IMR-90 (cell line): ENCODE data around the gene ARHGAP10. TPM values are rescaled to one million over a fixed set of nuclear protein-coding genes. Genes with fewer than 3 reads are reported as not detected.

Experiments used
- ATAC-seq: fragments of 200-7000 bp; cut with Tn5 transposase; 2 replicates; pipeline ENCODE4 v1.9.1; 2020; ENCODE audit warnings: low read depth, mild to moderate bottlenecking, moderate library complexity
- BruUV-seq: library from RNA; stranded (reverse); fragments of 400-500 nt; replicated peaks from 2 replicates; lab custom pipeline; 2021; lab: Mats Ljungman, UMichigan
- CTCF ChIA-PET: fragments of 300-600 bp; formaldehyde crosslinking; extraction: SDS; loops from one replicate; lab custom pipeline; 2021; ENCODE audit warnings: antibody characterized with exemption; lab: Yijun Ruan, JAX
- POLR2A ChIA-PET: fragments of 300-600 bp; sonication (Branson Sonifier 250); formaldehyde crosslinking; loops from one replicate; lab custom pipeline; 2022; ENCODE audit warnings: antibody characterized with exemption; ENCODE audit not compliant: unreplicated experiment; lab: Charles Lee
- DNase-seq: peaks from one replicate; pipeline ENCODE4 v3.0.0; 2013
- H2AFZ ChIP-seq: replicated peaks from 2 replicates; pipeline ENCODE3; 2013; ENCODE audit warnings: low read length, mild to moderate bottlenecking; ENCODE audit not compliant: poor library complexity
- H2AK5ac ChIP-seq: 2 replicates; pipeline ENCODE4 v1.6.1; 2013; ENCODE audit warnings: low read depth, low read length, inconsistent platforms
- H2AK9ac ChIP-seq: replicated peaks from 2 replicates; pipeline ENCODE3; 2013; ENCODE audit warnings: mild to moderate bottlenecking, low read depth, low read length, moderate library complexity; ENCODE audit not compliant: poor library complexity
- H2BK120ac ChIP-seq: 2 replicates; pipeline ENCODE4 v1.6.1; 2013; ENCODE audit warnings: low read depth, low read length, inconsistent platforms
- H2BK15ac ChIP-seq: 3 replicates; pipeline ENCODE4 v1.6.1; 2013; ENCODE audit warnings: low read depth, low read length, inconsistent platforms
- H2BK20ac ChIP-seq: 2 replicates; pipeline ENCODE4 v1.6.1; 2013; ENCODE audit warnings: low read depth, mild to moderate bottlenecking, inconsistent platforms, low read length, moderate library complexity
- H2BK5ac ChIP-seq: 2 replicates; pipeline ENCODE4 v1.6.1; 2013; ENCODE audit warnings: mild to moderate bottlenecking, low read depth, low read length, inconsistent platforms; ENCODE audit not compliant: poor library complexity, severe bottlenecking
- H3K14ac ChIP-seq: replicated peaks from 2 replicates; pipeline ENCODE4 v1.6.1; 2013; ENCODE audit warnings: low read depth, low read length, inconsistent platforms
- H3K18ac ChIP-seq: 2 replicates; pipeline ENCODE4 v1.6.1; 2013; ENCODE audit warnings: low read depth, low read length, control low read depth
- H3K23ac ChIP-seq: 2 replicates; pipeline ENCODE4 v1.6.1; 2013; ENCODE audit warnings: low read depth, low read length, inconsistent platforms
- H3K27ac ChIP-seq: 2 replicates; pipeline ENCODE4 v1.5.1; 2013; ENCODE audit warnings: mild to moderate bottlenecking, control low read depth, low read length; ENCODE audit not compliant: insufficient read depth
- H3K27me3 ChIP-seq: 2 replicates; pipeline ENCODE4 v1.6.1; 2013; ENCODE audit warnings: low read length; ENCODE audit not compliant: control insufficient read depth, insufficient read depth
- H3K36me3 ChIP-seq: 2 replicates; pipeline ENCODE4 v1.6.1; 2013; ENCODE audit warnings: low read length, mixed read lengths; ENCODE audit not compliant: control insufficient read depth, insufficient read depth
- H3K4ac ChIP-seq: 2 replicates; pipeline ENCODE4 v1.6.1; 2013; ENCODE audit warnings: low read depth, low read length, inconsistent platforms
- H3K4me1 ChIP-seq: 2 replicates; pipeline ENCODE4 v1.6.1; 2013; ENCODE audit warnings: low read length, mixed read lengths; ENCODE audit not compliant: control insufficient read depth, insufficient read depth
- H3K4me2 ChIP-seq: 2 replicates; pipeline ENCODE4 v1.6.1; 2013; ENCODE audit warnings: low read depth, mild to moderate bottlenecking, control low read depth, low read length, moderate library complexity
- H3K4me3 ChIP-seq: 2 replicates; pipeline ENCODE4 v1.5.1; 2013; ENCODE audit warnings: low read depth, mild to moderate bottlenecking, control low read depth, low read length, moderate library complexity; ENCODE audit not compliant: insufficient read depth
- H3K56ac ChIP-seq: 2 replicates; pipeline ENCODE4 v1.6.1; 2013; ENCODE audit warnings: low read length, inconsistent platforms; ENCODE audit not compliant: insufficient read depth; ENCODE audit errors: extremely low read depth
- H3K79me1 ChIP-seq, 2 experiments: 2 replicates each; pipeline ENCODE4 v1.6.1; 2013; ENCODE audit warnings: low read length in 2 of 2, inconsistent platforms in 1 of 2, low read depth in 1 of 2
- H3K9ac ChIP-seq: 2 replicates; pipeline ENCODE4 v1.6.1; 2013; ENCODE audit warnings: low read depth, low read length, control low read depth
- H3K9me1 ChIP-seq: 2 replicates; pipeline ENCODE4 v1.6.1; 2013; ENCODE audit warnings: low read length, inconsistent platforms; ENCODE audit not compliant: insufficient read depth
- H3K9me3 ChIP-seq: 2 replicates; pipeline ENCODE4 v1.6.1; 2013; ENCODE audit warnings: low read length; ENCODE audit not compliant: control insufficient read depth, insufficient read depth
- H4K20me1 ChIP-seq: 2 replicates; pipeline ENCODE4 v1.6.1; 2013; ENCODE audit warnings: low read length, inconsistent platforms; ENCODE audit not compliant: insufficient read depth
- H4K5ac ChIP-seq: 2 replicates; pipeline ENCODE4 v1.6.1; 2013; ENCODE audit warnings: mild to moderate bottlenecking, low read depth, low read length, control low read depth
- H4K8ac ChIP-seq, 2 experiments: 2 replicates each; pipeline ENCODE4 v1.6.1; 2013; ENCODE audit warnings: low read depth in 2 of 2, low read length in 2 of 2, control low read depth in 1 of 2, inconsistent platforms in 1 of 2
- H4K91ac ChIP-seq: 2 replicates; pipeline ENCODE4 v1.6.1; 2013; ENCODE audit warnings: low read depth, low read length, inconsistent platforms; ENCODE audit not compliant: insufficient read depth
- BHLHE40 ChIP-seq: fragments of 150-350 bp; IDR thresholded peaks from 2 replicates; pipeline ENCODE4 v1.6.1; 2016; ENCODE audit warnings: mild to moderate bottlenecking, low read depth, low read length
- CEBPB ChIP-seq: IDR thresholded peaks from 2 replicates; pipeline ENCODE4 v1.6.1; 2012; ENCODE audit warnings: low read depth, low read length, improper control_type of control experiment
- CHD1 ChIP-seq: IDR thresholded peaks from 2 replicates; pipeline ENCODE4 v1.6.1; 2012; ENCODE audit warnings: low read depth, low read length, improper control_type of control experiment
- CTCF ChIP-seq: conservative IDR thresholded peaks from 2 replicates; pipeline ENCODE4 v1.5.1; 2012; ENCODE audit warnings: mild to moderate bottlenecking, low read depth, low read length, improper control_type of control experiment
- ELK1 ChIP-seq: fragments of 150-350 bp; IDR thresholded peaks from 2 replicates; pipeline ENCODE4 v1.6.1; 2016; ENCODE audit warnings: low read depth, mild to moderate bottlenecking, low read length, moderate library complexity, borderline replicate concordance
- FOS ChIP-seq: fragments of 150-350 bp; IDR thresholded peaks from 2 replicates; pipeline ENCODE4 v1.6.1; 2016; ENCODE audit warnings: low read depth, low read length
- MAFK ChIP-seq: IDR thresholded peaks from 2 replicates; pipeline ENCODE4 v1.6.1; 2012; ENCODE audit warnings: low read depth, low read length, improper control_type of control experiment
- MAZ ChIP-seq: IDR thresholded peaks from 2 replicates; pipeline ENCODE4 v1.6.1; 2012; ENCODE audit warnings: low read depth, mild to moderate bottlenecking, low read length, improper control_type of control experiment, moderate library complexity, borderline replicate concordance
- MXI1 ChIP-seq: IDR thresholded peaks from 2 replicates; pipeline ENCODE4 v1.6.1; 2012; ENCODE audit warnings: low read depth, mild to moderate bottlenecking, low read length, moderate library complexity, borderline replicate concordance
- NFE2L2 ChIP-seq: fragments of 150-350 bp; IDR thresholded peaks from 2 replicates; pipeline ENCODE4 v1.6.1; 2016; ENCODE audit warnings: low read depth, mild to moderate bottlenecking, low read length
- RAD21 ChIP-seq: IDR thresholded peaks from 2 replicates; pipeline ENCODE4 v1.6.1; 2012; ENCODE audit warnings: low read length, improper control_type of control experiment
- RCOR1 ChIP-seq: IDR thresholded peaks from 2 replicates; pipeline ENCODE4 v1.6.1; 2012; ENCODE audit warnings: mild to moderate bottlenecking, low read length, improper control_type of control experiment; ENCODE audit not compliant: insufficient replicate concordance
- SMC3 ChIP-seq: fragments of 150-350 bp; IDR thresholded peaks from 2 replicates; pipeline ENCODE4 v1.6.1; 2016; ENCODE audit warnings: low read depth, mild to moderate bottlenecking, antibody characterized with exemption, low read length, moderate library complexity
- USF2 ChIP-seq: fragments of 150-350 bp; IDR thresholded peaks from 2 replicates; pipeline ENCODE4 v1.6.1; 2017; ENCODE audit warnings: mild to moderate bottlenecking, antibody characterized with exemption, low read length, low read depth
- WGBS, 2 experiments: methylation state at CpG; one replicate each; pipeline versions ENCODE4 v1.1.5 to v1.1.7; 2013; ENCODE audit warnings: missing lambda C conversion rate in 2 of 2; ENCODE audit not compliant: insufficient read length in 1 of 2; ENCODE audit errors: extremely low coverage in 2 of 2; 5-methylcytosine and 5-hydroxymethylcytosine counted together
- dilution Hi-C: fragments of 300-500 bp; cut with HindIII; formaldehyde crosslinking; loops from one replicate; pipeline ENCODE4 v1.14.3; 2018; ENCODE audit warnings: low sequenced_read_pairs; ENCODE audit not compliant: unreplicated experiment
- in situ Hi-C: fragments of 300-500 bp; cut with MboI; formaldehyde crosslinking; loops from 3 replicates; pipeline ENCODE4 v1.14.3; 2019; ENCODE audit warnings: low sequenced_read_pairs, inconsistent platforms, mixed read lengths
- intact Hi-C: fragments of 100-400 bp; cut with micrococcal nuclease; formaldehyde crosslinking; loops from 2 replicates; pipeline ENCODE4 v1.10.0; 2022
- polyA plus RNA-seq, 3 experiments: library from polyadenylated mRNA; depleted of rRNA; stranded (reverse); fragments of >200 nt; gene quantifications; 2 replicates each; pipeline ENCODE4 v1.2.3, GENCODE V29; 2012; ENCODE audit warnings: low replicate concordance in 1 of 3
- total RNA-seq: library from RNA; depleted of rRNA; stranded (reverse); fragments of >200 nt; gene quantifications from 2 replicates; pipeline ENCODE4 v1.2.3, GENCODE V29; 2012

Gene ARHGAP10
- total and polyA plus RNA-seq, 2 of the 4 experiments (the other 2 are of a cell fraction) = 27.1 to 29.4 TPM

DNA sequence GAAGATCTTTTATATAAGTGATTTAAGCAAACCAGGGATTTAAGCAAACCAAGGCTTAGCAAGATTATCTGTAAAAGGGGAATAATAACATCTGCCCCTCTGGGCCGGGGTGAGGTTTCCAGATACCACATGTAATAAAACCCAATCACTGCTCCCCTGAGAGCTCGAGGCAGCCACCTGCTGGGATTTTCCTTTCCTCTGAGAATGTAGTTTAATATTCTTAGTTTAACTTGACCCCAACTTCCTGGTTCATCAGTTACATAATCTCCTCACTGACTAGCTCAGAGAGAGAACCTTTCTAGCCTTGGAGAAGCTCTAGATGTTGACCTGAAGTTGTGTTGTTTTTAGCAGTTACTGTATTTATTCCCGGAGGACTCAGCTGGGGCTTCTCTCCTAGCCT is 322.4 kb downstream of the ARHGAP10 start:
- no peak overlapping the region for H3K4me3 ChIP-seq
- no peak for ATAC-seq
- POLR2A ChIA-PET = no interaction called here

More for the DNA sequence above, 322.4 kb downstream of the ARHGAP10 start:
- Histone ChIP-seq H3K4me1 (peaks cover 6% of the 10 kb centered on the region; the same call in 1 of the 2 replicates), H2BK15ac (no peak overlapping the region), H4K8ac (no peak overlapping the region), H3K14ac (no peak overlapping the region), H3K4me2 (no peak overlapping the region), H4K5ac (no peak overlapping the region), H2AFZ (no peak overlapping the region), H3K56ac (no peak overlapping the region), H2AK5ac (no peak overlapping the region), H2BK20ac (no peak overlapping the region), H3K9ac (no peak overlapping the region), H3K27ac (no peak overlapping the region), H2BK120ac (no peak overlapping the region), H4K91ac (no peak overlapping the region), H2BK5ac (no peak overlapping the region), H3K9me1 (peaks cover 10% of the 10 kb centered on the region), H3K9me3 (no peaks in the 10 kb centered on the region), H2AK9ac (no peak overlapping the region), H3K23ac (no peak overlapping the region), H3K18ac (no peak overlapping the region), H3K36me3 (peaks cover 3% of the 10 kb centered on the region; the same call in 1 of the 2 replicates), H4K20me1 (peaks cover 17% of the 10 kb centered on the region), H3K79me1 (peaks cover 29 to 33% of the 10 kb centered on the region in 2 experiments), H3K4ac (no peak overlapping the region), H3K27me3 (no peaks in the 10 kb centered on the region)
- TF ChIP-seq CEBPB (no peak), ELK1 (no peak), FOS (no peak), MAZ (no peak), MXI1 (no peak), USF2 (no peak), CHD1 (no peak), RCOR1 (no peak), RAD21 (no peak), SMC3 (no peak), BHLHE40 (no peak), NFE2L2 (no peak), CTCF (no peak), MAFK (no peak)
- dilution Hi-C loops (no loop called here), intact Hi-C loops (no loop called here), in situ Hi-C loops (no loop called here)
- BruUV-seq = no TSS peak
- DNase-seq = no peak
- no CpG with 5 or more reads among the region's 3 CpGs for WGBS, 2 experiments
- CTCF ChIA-PET = no interaction called here
